ENCODE measurements around the gene FMO4. TPM values are rescaled to one million over a fixed set of nuclear protein-coding genes. Genes with fewer than 3 reads are reported as not detected.

FMO4 gene
- total and polyA plus RNA-seq, 10 of the 15 experiments (the other 5 are each of a cell fraction or from before 2014, with no cell fraction given) = 0.26 to 3.0 (median 1.1) TPM

- in situ Hi-C loops (cut with MboI) = no loop called here
- 0 out of 2 replicates have a peak, but pooled peaks cover 6% of the 10 kb centered on the region for H3K4me1 ChIP-seq (ENCODE audit: control insufficient read depth, insufficient read depth, low read length)
- TF ChIP-seq, protein P1, sequence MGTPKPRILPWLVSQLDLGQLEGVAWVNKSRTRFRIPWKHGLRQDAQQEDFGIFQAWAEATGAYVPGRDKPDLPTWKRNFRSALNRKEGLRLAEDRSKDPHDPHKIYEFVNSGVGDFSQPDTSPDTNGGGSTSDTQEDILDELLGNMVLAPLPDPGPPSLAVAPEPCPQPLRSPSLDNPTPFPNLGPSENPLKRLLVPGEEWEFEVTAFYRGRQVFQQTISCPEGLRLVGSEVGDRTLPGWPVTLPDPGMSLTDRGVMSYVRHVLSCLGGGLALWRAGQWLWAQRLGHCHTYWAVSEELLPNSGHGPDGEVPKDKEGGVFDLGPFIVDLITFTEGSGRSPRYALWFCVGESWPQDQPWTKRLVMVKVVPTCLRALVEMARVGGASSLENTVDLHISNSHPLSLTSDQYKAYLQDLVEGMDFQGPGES (IDR thresholded peaks at IDR 0.05) = no peak
- TF ChIP-seq, protein P2, sequence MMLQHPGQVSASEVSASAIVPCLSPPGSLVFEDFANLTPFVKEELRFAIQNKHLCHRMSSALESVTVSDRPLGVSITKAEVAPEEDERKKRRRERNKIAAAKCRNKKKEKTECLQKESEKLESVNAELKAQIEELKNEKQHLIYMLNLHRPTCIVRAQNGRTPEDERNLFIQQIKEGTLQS (IDR thresholded peaks at IDR 0.05; ENCODE audit: borderline replicate concordance, extremely low read depth, low read depth, low read length) = no peak
- TF ChIP-seq SP1 (IDR thresholded peaks at IDR 0.05; ENCODE audit: low read depth, low read length) = no peak
- TF ChIP-seq BHLHE40 (IDR thresholded peaks at IDR 0.05; ENCODE audit: borderline replicate concordance in 1 of 2, low read depth in 2 of 2, low read length in 1 of 2) = peak; percentile 52 to 56; a peak in 2 of 4 replicates
- TF ChIP-seq BCLAF1 (IDR thresholded peaks at IDR 0.05) = no peak
- TF ChIP-seq CBX5 (IDR thresholded peaks at IDR 0.05; ENCODE audit: low read depth) = no peak
- TF ChIP-seq, protein P3, sequence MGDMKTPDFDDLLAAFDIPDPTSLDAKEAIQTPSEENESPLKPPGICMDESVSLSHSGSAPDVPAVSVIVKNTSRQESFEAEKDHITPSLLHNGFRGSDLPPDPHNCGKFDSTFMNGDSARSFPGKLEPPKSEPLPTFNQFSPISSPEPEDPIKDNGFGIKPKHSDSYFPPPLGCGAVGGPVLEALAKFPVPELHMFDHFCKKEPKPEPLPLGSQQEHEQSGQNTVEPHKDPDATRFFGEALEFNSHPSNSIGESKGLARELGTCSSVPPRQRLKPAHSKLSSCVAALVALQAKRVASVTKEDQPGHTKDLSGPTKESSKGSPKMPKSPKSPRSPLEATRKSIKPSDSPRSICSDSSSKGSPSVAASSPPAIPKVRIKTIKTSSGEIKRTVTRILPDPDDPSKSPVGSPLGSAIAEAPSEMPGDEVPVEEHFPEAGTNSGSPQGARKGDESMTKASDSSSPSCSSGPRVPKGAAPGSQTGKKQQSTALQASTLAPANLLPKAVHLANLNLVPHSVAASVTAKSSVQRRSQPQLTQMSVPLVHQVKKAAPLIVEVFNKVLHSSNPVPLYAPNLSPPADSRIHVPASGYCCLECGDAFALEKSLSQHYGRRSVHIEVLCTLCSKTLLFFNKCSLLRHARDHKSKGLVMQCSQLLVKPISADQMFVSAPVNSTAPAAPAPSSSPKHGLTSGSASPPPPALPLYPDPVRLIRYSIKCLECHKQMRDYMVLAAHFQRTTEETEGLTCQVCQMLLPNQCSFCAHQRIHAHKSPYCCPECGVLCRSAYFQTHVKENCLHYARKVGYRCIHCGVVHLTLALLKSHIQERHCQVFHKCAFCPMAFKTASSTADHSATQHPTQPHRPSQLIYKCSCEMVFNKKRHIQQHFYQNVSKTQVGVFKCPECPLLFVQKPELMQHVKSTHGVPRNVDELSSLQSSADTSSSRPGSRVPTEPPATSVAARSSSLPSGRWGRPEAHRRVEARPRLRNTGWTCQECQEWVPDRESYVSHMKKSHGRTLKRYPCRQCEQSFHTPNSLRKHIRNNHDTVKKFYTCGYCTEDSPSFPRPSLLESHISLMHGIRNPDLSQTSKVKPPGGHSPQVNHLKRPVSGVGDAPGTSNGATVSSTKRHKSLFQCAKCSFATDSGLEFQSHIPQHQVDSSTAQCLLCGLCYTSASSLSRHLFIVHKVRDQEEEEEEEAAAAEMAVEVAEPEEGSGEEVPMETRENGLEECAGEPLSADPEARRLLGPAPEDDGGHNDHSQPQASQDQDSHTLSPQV (IDR thresholded peaks at IDR 0.05) = no peak
- TF ChIP-seq, protein P4, sequence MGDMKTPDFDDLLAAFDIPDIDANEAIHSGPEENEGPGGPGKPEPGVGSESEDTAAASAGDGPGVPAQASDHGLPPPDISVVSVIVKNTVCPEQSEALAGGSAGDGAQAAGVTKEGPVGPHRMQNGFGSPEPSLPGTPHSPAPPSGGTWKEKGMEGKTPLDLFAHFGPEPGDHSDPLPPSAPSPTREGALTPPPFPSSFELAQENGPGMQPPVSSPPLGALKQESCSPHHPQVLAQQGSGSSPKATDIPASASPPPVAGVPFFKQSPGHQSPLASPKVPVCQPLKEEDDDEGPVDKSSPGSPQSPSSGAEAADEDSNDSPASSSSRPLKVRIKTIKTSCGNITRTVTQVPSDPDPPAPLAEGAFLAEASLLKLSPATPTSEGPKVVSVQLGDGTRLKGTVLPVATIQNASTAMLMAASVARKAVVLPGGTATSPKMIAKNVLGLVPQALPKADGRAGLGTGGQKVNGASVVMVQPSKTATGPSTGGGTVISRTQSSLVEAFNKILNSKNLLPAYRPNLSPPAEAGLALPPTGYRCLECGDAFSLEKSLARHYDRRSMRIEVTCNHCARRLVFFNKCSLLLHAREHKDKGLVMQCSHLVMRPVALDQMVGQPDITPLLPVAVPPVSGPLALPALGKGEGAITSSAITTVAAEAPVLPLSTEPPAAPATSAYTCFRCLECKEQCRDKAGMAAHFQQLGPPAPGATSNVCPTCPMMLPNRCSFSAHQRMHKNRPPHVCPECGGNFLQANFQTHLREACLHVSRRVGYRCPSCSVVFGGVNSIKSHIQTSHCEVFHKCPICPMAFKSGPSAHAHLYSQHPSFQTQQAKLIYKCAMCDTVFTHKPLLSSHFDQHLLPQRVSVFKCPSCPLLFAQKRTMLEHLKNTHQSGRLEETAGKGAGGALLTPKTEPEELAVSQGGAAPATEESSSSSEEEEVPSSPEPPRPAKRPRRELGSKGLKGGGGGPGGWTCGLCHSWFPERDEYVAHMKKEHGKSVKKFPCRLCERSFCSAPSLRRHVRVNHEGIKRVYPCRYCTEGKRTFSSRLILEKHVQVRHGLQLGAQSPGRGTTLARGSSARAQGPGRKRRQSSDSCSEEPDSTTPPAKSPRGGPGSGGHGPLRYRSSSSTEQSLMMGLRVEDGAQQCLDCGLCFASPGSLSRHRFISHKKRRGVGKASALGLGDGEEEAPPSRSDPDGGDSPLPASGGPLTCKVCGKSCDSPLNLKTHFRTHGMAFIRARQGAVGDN (IDR thresholded peaks at IDR 0.05) = no peak
- 0 out of 3 replicates have a peak, but pooled peaks have one; percentile 36 for TF ChIP-seq POU2F2 (IDR thresholded peaks at IDR 0.05; ENCODE audit: borderline replicate concordance, low read depth, low read length)
Observed at GRCh38 chr1:171313319-171313834, 606 bp upstream of the FMO4 start.

More at GRCh38 chr1:171313319-171313834, 606 bp upstream of the FMO4 start:
- ChIA-PET RAD21 (ENCODE audit: unreplicated experiment) (interaction anchor here (0.8 to 2.0 kb wide), 19 partner anchors 27 to 1419 kb away, joined by 3 to 46 read pairs (median 5); partner anchors contain the start of gene PRRC2C), CTCF (interaction anchor here (0.6 to 3.2 kb wide), 54 partner anchors 8 to 1387 kb away, joined by 3 to 162 read pairs (median 4); partner anchors contain the start of genes FMO1, FMO2 and PRRC2C), SMC1A (ENCODE audit: uncharacterized antibody, unreplicated experiment) (interaction anchor here (0.7 to 4.0 kb wide), 27 partner anchors 9 to 428 kb away, joined by 3 to 60 read pairs (median 4); partner anchors contain the start of gene FMO1), POLR2A (interaction anchor here (0.5 to 1.8 kb wide), 8 partner anchors 39 to 1462 kb away, joined by 3 to 7 read pairs (median 3); partner anchors contain the start of gene FMO1)
- no peaks in the 10 kb centered on the region for H3K27me3 ChIP-seq (replicated peaks in 1 of 2; ENCODE audit: control insufficient read depth in 2 of 2, insufficient read depth in 2 of 2, low read length in 1 of 2)
- no peak overlapping the region for H3K4me2 ChIP-seq (ENCODE audit: control insufficient read depth, insufficient read depth)
- H3K9me3 ChIP-seq (replicated peaks; ENCODE audit: control insufficient read depth, insufficient read depth, low read length) = no peaks in the 10 kb centered on the region
- no peak overlapping the region for H3K4me3 ChIP-seq
- no TSS peak for BruUV-seq (replicated peaks)
- 5% methylated on average over 1 of the region's 1 CpG for WGBS (ENCODE audit: insufficient coverage, insufficient replicate concordance, low lambda C conversion rate, missing lambda C conversion rate)
- no peaks in the 10 kb centered on the region for H3K36me3 ChIP-seq (ENCODE audit: control insufficient read depth in 2 of 2, insufficient read depth in 2 of 2, low read length in 1 of 2)
- DNase-seq (ENCODE audit: low read depth, low spot score) = no peak
- FAIRE-seq = no peak
- H3K79me2 ChIP-seq (ENCODE audit: control insufficient read depth, insufficient read depth, low read length) = no peaks in the 10 kb centered on the region
- intact Hi-C loops (cut with micrococcal nuclease; ENCODE audit: unreplicated experiment) = loop anchor here (1.0 to 10.0 kb wide), 2 partner anchors 229 to 346 kb away; no protein-coding TSS in a partner anchor
- peak; percentile 63 for ATAC-seq
- no peak overlapping the region for H3K9ac ChIP-seq (ENCODE audit: control insufficient read depth, insufficient read depth, low read length)
- H2AFZ ChIP-seq (ENCODE audit: control insufficient read depth, low read depth, low read length) = peak overlapping the region; percentile 26
- no peaks in the 10 kb centered on the region for H4K20me1 ChIP-seq (ENCODE audit: control insufficient read depth, insufficient read depth)
- no peak overlapping the region for H3K27ac ChIP-seq (ENCODE audit: control insufficient read depth, insufficient read depth)
